Omental fat pad (tissue), 4 donors: ENCODE results near the gene MYEF2. TPM values are rescaled to one million over a fixed set of nuclear protein-coding genes. Genes with fewer than 3 reads are reported as not detected.

Source experiments
- ATAC-seq: fragments of 150-250 bp; one replicate; pipeline ENCODE4 v1.9.1; 2016; ENCODE audit warnings: mild to moderate bottlenecking, moderate library complexity; ENCODE audit not compliant: low FRiP score
- DNase-seq: peaks from one replicate; pipeline ENCODE4 v3.0.0-alpha.2; 2019; ENCODE audit warnings: low spot score
- CTCF ChIP-seq, 3 donors: fragments of 450-650 bp; IDR thresholded peaks; one replicate each; pipeline ENCODE4 v1.5.1; 2016 to 2017; ENCODE audit warnings: antibody characterized with exemption in 3 of 3, mild to moderate bottlenecking in 3 of 3, moderate library complexity in 2 of 3
- total RNA-seq, 4 donors: library from RNA; depleted of rRNA; stranded (reverse); fragments of >200 nt; gene quantifications; one replicate each; pipeline ENCODE4 v1.1.0, GENCODE V29; 2016

MYEF2 gene, protein sequence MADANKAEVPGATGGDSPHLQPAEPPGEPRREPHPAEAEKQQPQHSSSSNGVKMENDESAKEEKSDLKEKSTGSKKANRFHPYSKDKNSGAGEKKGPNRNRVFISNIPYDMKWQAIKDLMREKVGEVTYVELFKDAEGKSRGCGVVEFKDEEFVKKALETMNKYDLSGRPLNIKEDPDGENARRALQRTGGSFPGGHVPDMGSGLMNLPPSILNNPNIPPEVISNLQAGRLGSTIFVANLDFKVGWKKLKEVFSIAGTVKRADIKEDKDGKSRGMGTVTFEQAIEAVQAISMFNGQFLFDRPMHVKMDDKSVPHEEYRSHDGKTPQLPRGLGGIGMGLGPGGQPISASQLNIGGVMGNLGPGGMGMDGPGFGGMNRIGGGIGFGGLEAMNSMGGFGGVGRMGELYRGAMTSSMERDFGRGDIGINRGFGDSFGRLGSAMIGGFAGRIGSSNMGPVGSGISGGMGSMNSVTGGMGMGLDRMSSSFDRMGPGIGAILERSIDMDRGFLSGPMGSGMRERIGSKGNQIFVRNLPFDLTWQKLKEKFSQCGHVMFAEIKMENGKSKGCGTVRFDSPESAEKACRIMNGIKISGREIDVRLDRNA
- 10 to 100 TPM in 1 of 4 donors, 1 to 10 TPM in 3; 3.6 to 12.4 (median 7.1) TPM for total RNA-seq

DNA sequence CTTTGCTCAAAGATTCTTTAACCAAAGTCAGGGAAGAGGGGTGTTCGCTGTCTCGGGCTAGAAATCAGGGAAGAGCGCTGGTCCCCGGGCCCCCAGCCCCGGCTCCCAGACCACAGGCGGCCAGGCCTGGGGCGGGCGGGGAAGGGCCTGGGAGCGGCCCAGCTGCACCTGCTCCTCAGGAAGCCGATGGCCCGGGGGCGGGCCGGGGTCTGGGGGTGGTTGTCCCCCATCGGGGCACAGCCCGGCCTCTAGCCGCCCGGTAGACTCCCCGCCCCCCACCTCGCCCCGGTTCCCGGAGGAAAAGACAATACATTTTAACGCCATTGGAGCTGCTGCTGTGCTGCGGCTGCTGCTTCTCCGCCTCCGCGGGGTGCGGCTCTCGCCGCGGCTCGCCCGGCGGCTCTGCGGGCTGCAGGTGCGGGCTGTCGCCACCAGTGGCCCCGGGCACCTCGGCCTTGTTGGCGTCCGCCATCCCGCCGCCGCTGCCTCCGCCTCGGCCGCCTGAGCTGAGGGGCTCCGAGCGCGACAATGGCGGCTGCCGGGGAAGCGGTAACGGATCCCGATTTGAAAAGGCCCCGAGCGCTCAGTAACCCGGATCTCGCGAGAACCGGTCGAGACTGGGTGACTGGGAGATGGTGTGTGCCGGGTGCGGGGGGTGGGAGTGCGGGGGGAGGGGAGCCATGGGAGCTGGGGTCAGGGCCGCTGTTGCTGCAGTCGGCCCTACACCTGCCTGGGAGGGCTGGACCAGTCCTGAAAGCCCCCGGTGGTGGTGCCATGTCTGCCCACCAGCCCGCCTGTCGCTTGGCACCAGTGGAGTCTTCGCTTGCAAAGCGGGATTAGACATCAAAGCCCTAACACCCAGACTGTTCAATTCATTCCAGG is at the start of gene MYEF2:
Gene MYEF2, minus strand, starts transcription at position 530 of the 882 bp plus-strand sequence. Its CDS starts 58 bp downstream, at position 472.
- ATAC-seq: peak; percentile 69
- DNase-seq: peak; percentile 30
- TF ChIP-seq CTCF (IDR thresholded peaks at IDR 0.05): no peak

GRCh38 chr15:48225771-48226170 is 47.7 kb upstream of the MYEF2 start:
- no peak for DNase-seq
- ATAC-seq: no peak
- TF ChIP-seq CTCF (IDR thresholded peaks at IDR 0.05): no peak

DNA sequence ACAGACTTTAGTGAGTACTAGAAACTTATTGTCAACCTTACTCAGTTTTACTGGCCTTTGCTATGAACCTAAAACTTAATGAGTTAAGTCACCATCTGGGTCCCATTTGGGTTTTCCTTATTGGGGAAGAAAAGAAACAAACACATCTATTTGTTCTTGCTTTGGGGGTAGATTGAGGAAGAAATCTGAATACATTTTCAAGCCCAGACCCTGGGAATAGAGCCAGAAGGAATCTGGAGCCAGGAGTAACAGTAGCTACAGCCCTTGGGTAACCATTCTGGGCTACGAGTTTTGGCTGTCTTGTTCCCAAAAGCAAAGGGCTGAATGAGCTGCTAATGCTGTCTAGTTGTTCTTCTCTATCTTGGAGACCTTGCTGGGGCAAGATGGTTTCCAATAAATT is 44.5 kb upstream of the MYEF2 start:
- DNase-seq (no peak), ATAC-seq (no peak)
- TF ChIP-seq CTCF (IDR thresholded peaks at IDR 0.05): no peak

DNA sequence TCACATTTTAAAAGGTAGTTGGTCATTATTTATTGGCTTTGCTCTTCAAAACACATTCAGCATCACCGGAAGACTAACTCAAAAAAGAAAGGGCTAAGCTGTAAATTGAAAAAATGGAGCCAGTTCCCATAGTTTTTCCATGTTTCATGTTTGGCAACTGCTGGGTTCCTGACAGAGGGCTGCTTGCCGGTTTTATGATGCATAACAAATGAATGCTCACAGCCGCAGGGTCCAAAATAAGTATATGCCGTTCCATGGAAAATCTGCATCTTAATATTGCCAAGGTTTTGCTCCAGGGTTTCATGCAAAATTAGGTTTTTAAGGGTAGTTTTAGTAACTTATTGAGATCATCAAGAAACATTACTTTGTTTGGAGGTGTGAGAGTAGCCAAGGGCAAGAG is 43.8 kb upstream of the MYEF2 start:
- DNase-seq (no peak), ATAC-seq (no peak)
- no peak for TF ChIP-seq CTCF (IDR thresholded peaks at IDR 0.05)

- no peak for ATAC-seq
- DNase-seq: no peak
- no peak for TF ChIP-seq CTCF (IDR thresholded peaks at IDR 0.05)
These were observed 43.2 kb upstream of the MYEF2 start for GRCh38 chr15:48221261-48221660.

- DNase-seq (no peak), ATAC-seq (no peak)
- no peak for TF ChIP-seq CTCF (IDR thresholded peaks at IDR 0.05)
These were observed 27.9 kb upstream of the MYEF2 start, which contains the start of gene SLC12A1 for GRCh38 chr15:48205981-48206380. Gene SLC12A1 (plus strand): TSS chr15:48206302. CDS start chr15:48207720, 1,418 bp downstream.
